T-helper 22 cell (primary cell): ENCODE data around the gene MRGPRX3.
"Not testable (repeated sequence)": the region's sequence is repeated elsewhere in the genome, so short reads cannot be mapped to it uniquely, and the experiment has no call there.

Experiments
- DNase-seq: peaks from one replicate; pipeline ENCODE4 v3.0.0-alpha.2; 2020; ENCODE audit warnings: low read depth

The MRGPRX3 gene

GRCh38 chr11:18132341-18132740 lies at the start of gene MRGPRX3:
MRGPRX3 (plus strand) TSS chr11:18132571; CDS start chr11:18137203, 4,632 bp downstream.
- DNase-seq, result no peak

- no peak for DNase-seq
These were observed 44.0 kb upstream of the MRGPRX3 start for GRCh38 chr11:18088366-18088765.

DNA sequence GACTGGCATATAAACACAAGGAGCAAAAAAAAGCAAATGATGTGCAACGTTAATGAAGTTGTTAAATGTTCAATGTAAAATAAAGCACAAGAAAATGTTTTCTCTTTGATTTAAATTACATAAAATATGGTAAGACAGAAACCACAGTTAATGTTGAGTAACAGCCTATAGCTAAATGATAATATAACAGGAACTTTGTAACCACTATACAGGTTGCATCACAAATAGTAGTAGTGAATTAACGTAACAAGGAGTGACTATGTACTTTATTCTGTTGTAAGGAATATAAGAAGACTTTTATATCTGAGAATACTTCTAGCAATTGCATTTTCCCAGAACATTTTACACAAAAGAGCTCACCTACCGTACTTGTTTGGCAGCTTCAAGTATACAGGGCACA lies 43.4 kb upstream of the MRGPRX3 start:
- no peak for DNase-seq

- no peak for DNase-seq
These were observed 40.6 kb upstream of the MRGPRX3 start for GRCh38 chr11:18091731-18092130.

- no peak for DNase-seq
These were observed 38.4 kb upstream of the MRGPRX3 start for GRCh38 chr11:18093959-18094358.

GRCh38 chr11:18100926-18101656 lies 31.3 kb upstream of the MRGPRX3 start:
- DNase-seq, result no peak

- DNase-seq, result no peak
These were observed 27.1 kb upstream of the MRGPRX3 start for GRCh38 chr11:18105086-18105801.

GRCh38 chr11:18105802-18106574 lies 26.4 kb upstream of the MRGPRX3 start, which contains the start of gene SAAL1:
SAAL1 (minus strand) TSS chr11:18106082; CDS start chr11:18106041, 41 bp downstream.
- peak; percentile 71 for DNase-seq

- DNase-seq, result no peak
These were observed 25.7 kb upstream of the MRGPRX3 start for GRCh38 chr11:18106688-18107087.

GRCh38 chr11:18108254-18108653 lies 24.1 kb upstream of the MRGPRX3 start:
- DNase-seq, result no peak

- no peak for DNase-seq
These were observed 21.4 kb upstream of the MRGPRX3 start for GRCh38 chr11:18111005-18111404.

GRCh38 chr11:18115360-18116127 lies 16.8 kb upstream of the MRGPRX3 start:
- peak; percentile 28 for DNase-seq

GRCh38 chr11:18121331-18121828 lies 11.0 kb upstream of the MRGPRX3 start:
- DNase-seq, result not testable (repeated sequence)

GRCh38 chr11:18131115-18131514 lies 1.3 kb upstream of the MRGPRX3 start:
- DNase-seq, result not testable (repeated sequence)

GRCh38 chr11:18135308-18135707 lies 2.9 kb downstream of the MRGPRX3 start:
- DNase-seq, result no peak

DNA sequence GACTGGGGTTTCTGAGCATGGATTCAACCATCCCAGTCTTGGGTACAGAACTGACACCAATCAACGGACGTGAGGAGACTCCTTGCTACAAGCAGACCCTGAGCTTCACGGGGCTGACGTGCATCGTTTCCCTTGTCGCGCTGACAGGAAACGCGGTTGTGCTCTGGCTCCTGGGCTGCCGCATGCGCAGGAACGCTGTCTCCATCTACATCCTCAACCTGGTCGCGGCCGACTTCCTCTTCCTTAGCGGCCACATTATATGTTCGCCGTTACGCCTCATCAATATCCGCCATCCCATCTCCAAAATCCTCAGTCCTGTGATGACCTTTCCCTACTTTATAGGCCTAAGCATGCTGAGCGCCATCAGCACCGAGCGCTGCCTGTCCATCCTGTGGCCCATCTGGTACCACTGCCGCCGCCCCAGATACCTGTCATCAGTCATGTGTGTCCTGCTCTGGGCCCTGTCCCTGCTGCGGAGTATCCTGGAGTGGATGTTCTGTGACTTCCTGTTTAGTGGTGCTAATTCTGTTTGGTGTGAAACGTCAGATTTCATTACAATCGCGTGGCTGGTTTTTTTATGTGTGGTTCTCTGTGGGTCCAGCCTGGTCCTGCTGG lies 4.9 kb downstream of the MRGPRX3 start:
- no peak for DNase-seq

GRCh38 chr11:18140145-18140544 lies 7.8 kb downstream of the MRGPRX3 start:
- DNase-seq, result no peak

GRCh38 chr11:18144243-18144642 lies 11.9 kb downstream of the MRGPRX3 start:
- no peak for DNase-seq

DNA sequence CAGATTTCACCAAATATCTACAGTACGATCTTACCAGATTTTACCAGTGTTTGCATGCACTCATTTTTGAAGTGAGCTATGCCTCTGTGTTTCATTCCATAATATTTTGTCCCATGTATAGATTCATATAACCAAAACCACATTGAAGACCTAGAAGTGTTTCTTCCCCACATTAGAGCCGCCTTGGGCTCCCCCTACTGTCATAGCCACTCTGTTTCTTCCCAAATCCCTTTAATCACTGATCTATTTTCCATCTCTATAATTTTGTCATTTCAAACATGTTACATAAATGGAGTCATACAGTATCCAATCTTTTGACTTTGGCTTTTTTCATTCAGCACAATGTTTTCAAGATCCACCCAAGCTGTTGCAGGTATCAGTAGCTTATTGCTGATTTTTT lies 12.7 kb downstream of the MRGPRX3 start:
- DNase-seq, result no peak

DNA sequence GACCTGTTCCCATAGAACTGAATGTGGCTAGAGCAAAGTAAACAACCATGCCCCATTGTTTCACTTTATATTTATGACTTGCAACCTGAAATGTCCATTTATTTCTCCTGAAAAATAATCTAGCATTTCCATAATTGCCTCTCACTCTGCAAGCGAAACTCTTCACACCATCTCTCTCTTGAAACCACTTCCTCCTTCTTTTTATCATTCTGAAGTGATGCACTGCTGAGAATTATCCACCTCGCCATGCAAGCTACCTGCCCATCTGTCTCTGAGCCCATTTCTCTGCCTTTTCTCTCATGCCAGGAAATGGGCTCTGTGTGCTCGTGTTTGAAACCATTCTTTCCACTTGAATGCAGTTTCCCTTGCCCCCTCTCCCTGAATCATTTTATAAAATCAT lies 13.5 kb downstream of the MRGPRX3 start:
- no peak for DNase-seq

- no peak for DNase-seq
These were observed 19.2 kb downstream of the MRGPRX3 start for GRCh38 chr11:18151581-18151980.
